ENCODE data around the gene RIOK1. TPM values are rescaled to one million over a fixed set of nuclear protein-coding genes. Genes with fewer than 3 reads are reported as not detected.

RIOK1 gene
- total RNA-seq, 1 experiment from 2014 or later = 23.8 TPM

DNA sequence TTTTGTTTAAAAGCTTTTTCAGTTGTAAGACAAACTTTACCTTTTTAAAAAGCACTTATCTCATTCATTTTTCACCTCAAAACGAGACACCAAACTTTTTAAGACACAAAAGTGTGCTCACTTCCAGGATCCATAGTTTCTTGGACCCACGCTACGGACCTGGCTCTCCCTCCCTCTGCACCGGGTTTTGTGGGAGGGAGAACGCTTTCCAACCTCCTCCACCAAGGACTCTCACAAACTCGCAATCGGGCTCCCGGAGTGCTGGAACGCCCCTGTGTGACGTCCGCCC, 502 bp upstream of the RIOK1 start:
- no peaks in the 10 kb centered on the region for H3K9me3 ChIP-seq (replicated peaks)
- no peak for DNase-seq (ENCODE audit: low read depth in 1 of 2, low spot score in 2 of 2)
- peaks cover 6% of the 10 kb centered on the region for H3K4me1 ChIP-seq (replicated peaks)
- H3K27me3 ChIP-seq (replicated peaks) = 0 out of 2 replicates have a peak, but pooled peaks cover 3% of the 10 kb centered on the region
- H3K4me3 ChIP-seq = peak overlapping the region; percentile 63
- H3K27ac ChIP-seq = peak overlapping the region; percentile 55; the same call in 1 of the 2 replicates
- H3K36me3 ChIP-seq = peaks cover 15% of the 10 kb centered on the region

DNA sequence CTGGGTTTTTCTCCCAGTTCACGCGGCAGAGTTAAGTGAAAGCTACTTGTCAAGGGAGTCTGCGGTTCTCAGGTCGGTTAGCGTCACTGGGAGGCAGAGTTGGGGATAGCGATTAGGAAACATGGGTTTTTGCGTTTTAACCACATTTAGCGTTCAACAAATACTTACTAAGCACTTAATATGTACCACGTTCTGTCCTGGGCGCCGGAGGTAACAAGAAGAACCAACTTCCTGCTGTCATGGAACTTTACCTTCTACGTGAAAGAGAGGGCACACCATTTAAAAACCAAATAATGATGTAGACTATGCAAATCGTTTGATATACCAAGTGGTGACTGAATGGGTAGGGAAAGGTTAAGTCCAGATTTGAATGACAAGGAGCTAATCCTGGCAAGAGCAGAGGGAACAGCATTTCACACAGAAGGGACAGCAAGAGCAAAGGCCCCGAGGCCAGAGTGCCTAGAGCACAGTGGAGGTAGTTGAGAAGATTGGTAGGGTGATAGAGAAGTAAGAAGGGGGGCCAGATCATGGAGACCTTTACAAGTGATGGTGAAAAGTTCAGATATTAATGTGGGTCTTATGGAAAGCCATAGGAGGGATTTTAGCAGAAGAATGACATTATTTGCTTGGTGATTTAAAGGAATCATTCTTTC, 744 bp downstream of the RIOK1 start:
- Histone ChIP-seq H3K36me3 (peaks cover 24% of the 10 kb centered on the region), H3K4me1 (replicated peaks) (peaks cover 6% of the 10 kb centered on the region), H3K9me3 (replicated peaks) (no peaks in the 10 kb centered on the region), H3K27ac (peak overlapping the region; percentile 55), H3K27me3 (replicated peaks) (0 out of 2 replicates have a peak, but pooled peaks cover 3% of the 10 kb centered on the region), H3K4me3 (peak overlapping the region; percentile 63)
- no peak for DNase-seq (ENCODE audit: low read depth in 1 of 2, low spot score in 2 of 2)

DNA sequence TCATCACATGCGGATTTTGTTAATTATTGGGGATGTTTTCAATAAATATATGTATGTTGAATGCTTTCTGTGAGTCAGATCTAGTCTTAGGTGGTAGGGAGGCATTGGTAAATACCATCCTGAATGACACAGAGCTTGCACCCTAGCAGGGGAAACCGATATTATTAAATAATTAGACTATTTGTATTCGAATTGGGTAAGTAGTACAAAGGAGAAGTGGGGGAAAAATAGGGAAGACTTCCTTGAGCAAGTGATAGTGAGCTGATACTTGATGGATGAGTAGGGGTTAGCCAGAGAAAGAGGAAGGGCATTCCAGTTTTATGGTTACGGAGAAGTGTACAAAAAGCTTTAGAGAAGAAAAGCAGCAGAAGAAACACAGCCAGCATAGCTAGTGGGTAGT, 1.5 kb downstream of the RIOK1 start:
- Histone ChIP-seq H3K9me3 (replicated peaks) (no peaks in the 10 kb centered on the region), H3K27me3 (replicated peaks) (no peaks in the 10 kb centered on the region), H3K27ac (no peak overlapping the region), H3K36me3 (peaks cover 30% of the 10 kb centered on the region), H3K4me1 (replicated peaks) (peaks cover 6% of the 10 kb centered on the region), H3K4me3 (no peak overlapping the region; the same call in 1 of the 2 replicates)
- no peak for DNase-seq (ENCODE audit: low read depth in 1 of 2, low spot score in 2 of 2)

DNA sequence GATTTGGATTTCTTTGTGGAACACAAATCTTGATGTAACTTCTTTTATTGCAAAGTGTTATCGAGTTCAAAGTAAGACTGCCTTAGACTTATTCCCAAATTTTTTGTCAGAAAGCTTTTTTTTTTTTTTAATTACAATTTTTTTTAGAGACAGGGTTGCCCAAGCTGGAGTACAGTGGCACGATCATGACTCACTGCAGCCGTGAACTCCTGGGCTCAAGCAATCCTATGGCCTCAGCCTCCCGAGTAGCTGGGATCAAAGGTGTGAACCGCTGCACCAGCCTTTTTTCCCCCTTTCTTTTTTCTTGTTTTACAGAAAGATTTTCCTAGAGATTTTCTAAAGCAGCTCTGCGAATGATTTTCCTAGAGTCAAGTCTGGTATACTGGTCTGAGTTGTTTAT, 2.8 kb downstream of the RIOK1 start:
- peaks cover 6% of the 10 kb centered on the region for H3K4me1 ChIP-seq (replicated peaks)
- DNase-seq (ENCODE audit: low read depth in 1 of 2, low spot score in 2 of 2) = no peak
- peaks cover 39% of the 10 kb centered on the region for H3K36me3 ChIP-seq
- no peaks in the 10 kb centered on the region for H3K27me3 ChIP-seq (replicated peaks)
- no peak overlapping the region for H3K27ac ChIP-seq
- H3K9me3 ChIP-seq (replicated peaks) = no peaks in the 10 kb centered on the region
- no peak overlapping the region for H3K4me3 ChIP-seq

DNA sequence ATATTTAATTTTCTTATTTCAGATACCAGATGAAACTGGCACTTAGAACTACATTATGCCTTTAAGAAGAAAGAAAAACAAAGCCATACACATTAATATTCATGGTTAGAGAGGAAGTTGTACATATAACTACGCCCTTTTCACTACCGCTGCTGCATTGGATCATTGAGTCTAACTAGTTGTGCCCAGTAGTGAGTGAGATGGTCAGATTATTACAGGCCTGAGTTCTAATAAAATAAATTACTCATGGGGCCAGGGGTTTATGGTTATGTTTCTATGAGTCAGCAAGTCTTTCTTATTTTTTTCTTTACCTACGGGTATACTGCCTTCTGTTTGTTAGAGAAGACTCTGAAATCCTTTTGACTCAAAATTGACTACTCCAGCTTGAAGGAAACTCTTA, 11.5 kb downstream of the RIOK1 start:
- no peak overlapping the region for H3K27ac ChIP-seq
- no peak for DNase-seq (ENCODE audit: low read depth in 1 of 2, low spot score in 2 of 2)
- no peaks in the 10 kb centered on the region for H3K27me3 ChIP-seq (replicated peaks)
- H3K4me3 ChIP-seq = no peak overlapping the region
- H3K4me1 ChIP-seq (replicated peaks) = no peaks in the 10 kb centered on the region
- H3K36me3 ChIP-seq = peaks cover 77% of the 10 kb centered on the region
- no peaks in the 10 kb centered on the region for H3K9me3 ChIP-seq (replicated peaks)

DNA sequence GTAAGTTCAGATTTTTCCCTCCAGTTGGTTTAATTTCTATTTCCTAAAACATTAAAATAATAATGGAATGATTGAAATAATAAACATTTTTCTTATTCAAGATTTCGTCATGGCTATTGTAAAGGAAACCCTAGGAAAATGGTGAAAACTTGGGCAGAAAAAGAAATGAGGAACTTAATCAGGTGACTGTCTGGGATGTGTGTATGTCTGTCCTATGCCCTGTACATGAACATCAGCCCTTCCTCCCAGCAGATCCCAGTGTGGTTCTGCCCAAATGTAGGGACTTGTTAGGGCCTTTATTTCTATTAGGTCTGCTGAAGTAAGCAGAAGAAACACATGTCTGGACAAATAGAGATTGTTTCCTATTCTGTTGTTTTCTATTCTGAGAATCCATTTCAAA, 13.1 kb downstream of the RIOK1 start:
- Histone ChIP-seq H3K4me1 (replicated peaks) (no peaks in the 10 kb centered on the region), H3K27ac (no peak overlapping the region), H3K9me3 (replicated peaks) (no peaks in the 10 kb centered on the region), H3K36me3 (peaks cover 77% of the 10 kb centered on the region), H3K4me3 (no peak overlapping the region), H3K27me3 (replicated peaks) (no peaks in the 10 kb centered on the region)
- no peak for DNase-seq (ENCODE audit: low read depth in 1 of 2, low spot score in 2 of 2)

DNA sequence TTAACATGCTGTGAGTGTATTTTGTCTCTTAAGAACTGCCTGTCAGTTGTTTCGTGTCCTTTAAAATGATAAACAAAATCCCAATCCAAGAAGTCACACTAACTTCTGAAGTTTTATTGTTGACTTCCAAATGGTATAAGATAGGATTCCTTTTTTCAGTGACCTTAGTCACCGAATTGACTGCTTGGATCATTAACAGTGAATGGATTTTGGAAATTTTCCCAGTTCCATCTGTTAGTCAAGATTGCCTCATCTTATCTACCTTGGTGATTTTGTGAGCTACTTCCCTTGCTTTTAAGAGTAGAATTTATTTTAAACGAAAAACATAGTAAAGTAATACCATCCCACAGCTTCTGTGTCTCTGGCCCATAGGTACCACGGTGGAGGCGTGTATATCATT, 14.9 kb downstream of the RIOK1 start:
- H3K4me3 ChIP-seq = no peak overlapping the region
- no peak overlapping the region for H3K27ac ChIP-seq
- H3K36me3 ChIP-seq = peaks cover 83% of the 10 kb centered on the region
- no peaks in the 10 kb centered on the region for H3K9me3 ChIP-seq (replicated peaks)
- no peaks in the 10 kb centered on the region for H3K27me3 ChIP-seq (replicated peaks)
- H3K4me1 ChIP-seq (replicated peaks) = no peaks in the 10 kb centered on the region
- DNase-seq (ENCODE audit: low read depth in 1 of 2, low spot score in 2 of 2) = no peak

DNA sequence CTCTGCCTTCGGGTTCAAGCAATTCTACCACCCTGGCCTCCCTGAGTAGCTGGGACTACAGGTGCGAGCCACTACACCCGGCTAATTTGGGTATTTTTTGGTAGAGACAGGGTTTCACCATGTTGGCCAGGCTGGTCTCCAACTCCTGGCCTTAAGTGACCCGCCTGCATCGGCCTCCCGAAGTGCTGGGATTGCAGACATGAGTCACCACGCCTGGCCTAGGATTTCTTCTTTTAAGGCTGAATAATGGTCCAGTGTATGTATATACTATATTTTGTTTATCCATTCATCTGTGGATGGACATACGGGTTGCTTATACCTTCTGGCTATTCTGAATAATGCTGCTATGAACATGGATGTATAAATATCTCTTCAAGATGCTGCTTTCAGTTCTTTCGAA, 17.1 kb downstream of the RIOK1 start:
- H3K27ac ChIP-seq = no peak overlapping the region
- peaks cover 88% of the 10 kb centered on the region for H3K36me3 ChIP-seq

DNA sequence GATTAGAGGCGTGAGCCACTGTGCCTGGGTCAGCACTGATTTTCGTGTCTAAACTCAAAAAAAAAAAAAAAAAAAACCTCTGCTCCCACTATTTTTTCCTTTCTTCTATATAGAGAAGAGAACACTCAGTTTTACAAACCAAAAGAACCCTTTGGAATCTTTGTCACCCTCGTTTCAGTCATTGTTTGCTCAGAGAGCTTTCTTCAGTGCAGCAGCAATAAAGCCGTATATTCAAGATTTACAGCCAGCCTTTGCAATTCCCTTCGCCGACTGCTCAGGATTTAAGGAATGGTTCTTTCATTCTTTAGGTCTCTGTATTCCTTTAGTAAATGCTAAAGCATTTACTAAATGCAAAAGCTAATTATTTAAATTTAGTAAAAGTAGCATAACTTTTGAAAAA, 20.1 kb downstream of the RIOK1 start:
- Histone ChIP-seq H3K9me3 (replicated peaks) (no peaks in the 10 kb centered on the region), H3K36me3 (peaks cover 81% of the 10 kb centered on the region), H3K4me1 (replicated peaks) (no peaks in the 10 kb centered on the region), H3K27ac (no peak overlapping the region), H3K27me3 (replicated peaks) (no peaks in the 10 kb centered on the region), H3K4me3 (no peak overlapping the region)
- DNase-seq (ENCODE audit: low read depth in 1 of 2, low spot score in 2 of 2) = no peak

More for the DNA sequence above, 17.1 kb downstream of the RIOK1 start:
- no peaks in the 10 kb centered on the region for H3K4me1 ChIP-seq (replicated peaks)
- H3K9me3 ChIP-seq (replicated peaks) = no peaks in the 10 kb centered on the region
- no peak overlapping the region for H3K4me3 ChIP-seq
- DNase-seq (ENCODE audit: low read depth in 1 of 2, low spot score in 2 of 2) = no peak
- no peaks in the 10 kb centered on the region for H3K27me3 ChIP-seq (replicated peaks)

DNA sequence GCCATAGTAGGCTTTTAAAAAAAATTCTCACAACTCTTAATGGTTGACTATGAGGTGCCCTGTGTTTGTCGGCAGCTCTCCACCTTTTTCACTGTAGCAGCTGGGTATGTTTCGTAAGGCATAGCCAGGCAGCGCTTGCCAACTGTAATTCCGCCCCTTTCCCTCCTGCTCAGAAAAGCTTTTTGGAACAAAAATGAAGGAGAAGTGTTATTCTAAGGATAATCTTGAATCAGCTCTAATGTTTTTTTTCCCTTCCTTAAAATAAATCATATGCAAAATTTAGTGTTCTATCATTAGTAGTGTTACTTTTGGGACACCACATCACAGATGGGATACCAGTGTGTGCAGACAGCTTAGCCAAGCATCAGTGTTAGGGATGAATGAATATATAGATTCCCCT, 21.2 kb downstream of the RIOK1 start:
- H3K27me3 ChIP-seq (replicated peaks) = no peaks in the 10 kb centered on the region
- H3K9me3 ChIP-seq (replicated peaks) = no peaks in the 10 kb centered on the region
- H3K4me3 ChIP-seq = no peak overlapping the region
- no peaks in the 10 kb centered on the region for H3K4me1 ChIP-seq (replicated peaks)
- H3K36me3 ChIP-seq = peaks cover 81% of the 10 kb centered on the region
- H3K27ac ChIP-seq = no peak overlapping the region
- DNase-seq (ENCODE audit: low read depth in 1 of 2, low spot score in 2 of 2) = no peak

DNA sequence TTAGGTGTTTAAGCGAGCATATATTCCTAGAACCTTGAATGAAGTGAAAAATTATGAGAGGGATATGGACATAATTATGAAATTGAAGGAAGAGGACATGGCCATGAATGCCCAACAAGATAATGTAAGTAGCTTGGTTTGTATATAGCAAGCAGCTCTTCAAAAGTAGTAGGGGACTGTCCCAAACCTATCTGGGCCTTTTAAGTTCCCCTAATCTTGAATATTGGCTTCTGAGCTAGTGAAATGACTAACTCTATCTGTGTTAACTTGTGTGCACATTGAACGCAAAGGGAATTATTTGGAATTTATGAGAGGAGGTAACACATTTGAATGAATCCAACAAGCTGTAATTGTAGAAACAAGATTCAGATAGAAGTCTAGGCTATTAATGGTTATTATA, 21.7 kb downstream of the RIOK1 start:
- no peaks in the 10 kb centered on the region for H3K4me1 ChIP-seq (replicated peaks)
- no peak overlapping the region for H3K27ac ChIP-seq
- peaks cover 83% of the 10 kb centered on the region for H3K36me3 ChIP-seq
- H3K4me3 ChIP-seq = no peak overlapping the region
- H3K27me3 ChIP-seq (replicated peaks) = no peaks in the 10 kb centered on the region
- no peak for DNase-seq (ENCODE audit: low read depth in 1 of 2, low spot score in 2 of 2)
- H3K9me3 ChIP-seq (replicated peaks) = no peaks in the 10 kb centered on the region

DNA sequence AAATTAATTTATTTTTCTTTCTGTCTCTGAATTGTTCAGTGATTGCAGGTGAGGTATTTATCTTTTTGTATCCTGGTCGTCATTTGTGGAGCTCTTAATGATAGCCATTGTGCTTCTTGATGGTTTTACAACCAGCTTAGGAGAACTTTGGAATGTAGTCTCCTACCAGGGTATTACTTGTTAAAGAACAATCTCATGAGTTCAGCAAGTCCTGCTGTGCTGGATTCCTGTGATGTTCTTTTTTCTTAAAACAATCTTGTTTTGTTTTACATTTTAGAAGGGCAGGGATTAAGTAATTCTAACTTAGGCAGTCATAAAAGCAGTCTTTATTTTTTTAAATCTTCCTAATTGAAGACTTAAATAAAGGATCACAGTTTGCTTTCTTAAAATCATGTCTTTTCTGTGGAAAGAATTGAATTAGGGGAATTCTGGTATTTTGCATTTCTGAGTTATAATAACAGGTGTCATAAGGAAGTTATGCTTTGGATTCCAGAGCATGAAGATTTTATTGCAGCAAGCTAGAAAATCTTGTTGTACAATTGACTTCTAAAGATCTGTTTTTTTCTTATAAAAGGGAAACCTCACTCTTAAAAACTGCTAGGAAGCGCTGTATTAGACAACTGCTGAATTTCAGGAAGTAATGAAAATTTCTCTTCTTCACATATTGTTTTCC, 23.7 kb downstream of the RIOK1 start:
- Histone ChIP-seq H3K27me3 (replicated peaks) (no peaks in the 10 kb centered on the region), H3K36me3 (peaks cover 81% of the 10 kb centered on the region), H3K4me3 (no peak overlapping the region), H3K9me3 (replicated peaks) (no peaks in the 10 kb centered on the region), H3K4me1 (replicated peaks) (no peaks in the 10 kb centered on the region), H3K27ac (no peak overlapping the region)
- no peak for DNase-seq (ENCODE audit: low read depth in 1 of 2, low spot score in 2 of 2)

DNA sequence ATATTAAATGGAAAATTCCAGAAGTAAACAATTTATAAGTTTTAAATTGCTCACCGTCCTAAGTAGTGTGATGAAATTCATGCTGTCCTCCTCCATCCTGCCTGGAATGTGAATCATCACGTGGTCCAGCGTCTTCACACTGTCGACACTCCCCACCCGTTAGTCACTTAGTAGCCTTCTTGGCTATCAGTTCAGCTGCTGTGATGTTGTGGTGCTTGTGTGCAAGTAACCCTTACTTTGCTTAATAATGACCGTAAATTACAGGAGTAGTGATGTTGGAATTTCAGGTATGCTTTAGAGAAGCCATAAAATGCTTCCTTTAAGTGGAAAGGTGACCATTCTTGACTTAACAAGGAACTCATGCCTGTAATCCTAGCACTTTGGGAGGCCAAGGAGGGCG, 25.2 kb downstream of the RIOK1 start:
- no peaks in the 10 kb centered on the region for H3K4me1 ChIP-seq (replicated peaks)
- no peak overlapping the region for H3K27ac ChIP-seq

DNA sequence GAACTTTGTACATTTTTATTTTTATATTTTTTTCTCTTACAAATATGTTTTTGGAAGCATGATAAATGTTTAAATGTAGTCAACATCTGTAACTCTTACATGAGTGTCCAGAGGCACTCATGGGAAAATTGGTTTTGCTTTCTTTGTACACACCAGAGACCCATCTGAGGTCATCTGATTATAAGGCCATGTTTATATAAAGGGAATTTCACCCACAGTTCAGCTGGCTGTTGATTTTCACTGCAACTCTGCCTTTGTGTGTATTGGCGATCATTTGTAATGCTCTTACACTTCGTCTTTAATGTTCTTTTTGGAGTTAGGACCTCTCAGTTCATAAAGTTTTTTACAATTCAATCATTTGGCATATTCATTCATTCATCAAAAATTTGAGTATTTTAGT, 28.1 kb downstream of the RIOK1 start:
- H3K27me3 ChIP-seq (replicated peaks) = no peaks in the 10 kb centered on the region
- DNase-seq (ENCODE audit: low read depth in 1 of 2, low spot score in 2 of 2) = no peak
- H3K36me3 ChIP-seq = peaks cover 49% of the 10 kb centered on the region
- no peak overlapping the region for H3K27ac ChIP-seq
- no peaks in the 10 kb centered on the region for H3K4me1 ChIP-seq (replicated peaks)
- no peaks in the 10 kb centered on the region for H3K9me3 ChIP-seq (replicated peaks)
- no peak overlapping the region for H3K4me3 ChIP-seq

More for the DNA sequence above, 25.2 kb downstream of the RIOK1 start:
- Histone ChIP-seq H3K27me3 (replicated peaks) (no peaks in the 10 kb centered on the region), H3K4me3 (no peak overlapping the region), H3K36me3 (peaks cover 73% of the 10 kb centered on the region), H3K9me3 (replicated peaks) (no peaks in the 10 kb centered on the region)
- DNase-seq (ENCODE audit: low read depth in 1 of 2, low spot score in 2 of 2) = no peak
